WI38 (cell line): ENCODE data around the gene FAM180B.
"Not testable (repeated sequence)": the region's sequence is repeated elsewhere in the genome, so short reads cannot be mapped to it uniquely, and the experiment has no call there.

Source experiments
- H3K4me3 ChIP-seq: 2 replicates; pipeline ENCODE4 v1.5.1; 2011; ENCODE audit warnings: low read depth, mild to moderate bottlenecking, control low read depth, low read length
- TF ChIP-seq, protein P1 (sequence below): IDR thresholded peaks from 2 replicates; pipeline ENCODE4 v1.5.1; 2012; ENCODE audit warnings: low read depth, mild to moderate bottlenecking, control low read depth, low read length

The FAM180B gene, protein sequence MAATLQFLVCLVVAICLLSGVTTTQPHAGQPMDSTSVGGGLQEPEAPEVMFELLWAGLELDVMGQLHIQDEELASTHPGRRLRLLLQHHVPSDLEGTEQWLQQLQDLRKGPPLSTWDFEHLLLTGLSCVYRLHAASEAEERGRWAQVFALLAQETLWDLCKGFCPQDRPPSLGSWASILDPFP

DNA sequence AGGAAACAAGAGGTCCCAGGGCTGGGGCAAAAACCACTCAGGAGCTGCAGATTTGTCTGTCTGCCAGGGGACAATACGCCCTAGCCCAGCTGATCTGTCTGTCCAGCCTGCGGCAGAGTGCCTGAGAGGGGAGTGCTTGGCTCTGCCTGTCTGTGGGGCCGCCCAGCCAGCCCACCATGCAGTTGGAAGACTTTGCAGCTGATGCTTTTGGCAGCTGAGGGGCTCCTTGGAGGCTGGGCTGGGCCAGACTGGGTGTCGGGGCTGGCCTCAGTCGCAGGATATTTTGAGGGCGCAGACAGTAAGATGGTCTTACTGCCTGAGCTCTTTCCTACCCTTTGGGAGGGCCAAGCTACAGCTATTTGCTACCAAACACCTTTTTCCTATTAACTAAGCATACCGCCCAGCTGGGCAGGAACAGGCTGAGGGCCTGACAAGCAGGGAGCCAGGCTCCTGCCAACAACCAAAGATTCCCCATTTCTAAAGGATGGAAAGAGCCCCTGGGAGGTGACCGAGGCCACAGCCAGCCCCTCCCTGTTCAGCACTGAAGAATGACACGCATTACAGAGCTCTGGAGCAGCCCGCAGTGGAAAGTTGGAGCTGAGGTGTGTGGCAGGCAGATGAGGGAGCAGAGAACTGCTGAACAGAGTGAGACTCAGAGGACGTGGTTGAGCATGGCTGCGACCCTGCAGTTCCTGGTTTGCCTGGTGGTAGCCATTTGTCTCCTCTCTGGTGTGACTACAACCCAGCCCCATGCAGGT, at the start of gene FAM180B:
Gene FAM180B, plus strand, starts transcription at position 581 of the 758 bp plus-strand sequence. Its CDS starts 91 bp downstream, at position 672.
- TF ChIP-seq, protein P1, sequence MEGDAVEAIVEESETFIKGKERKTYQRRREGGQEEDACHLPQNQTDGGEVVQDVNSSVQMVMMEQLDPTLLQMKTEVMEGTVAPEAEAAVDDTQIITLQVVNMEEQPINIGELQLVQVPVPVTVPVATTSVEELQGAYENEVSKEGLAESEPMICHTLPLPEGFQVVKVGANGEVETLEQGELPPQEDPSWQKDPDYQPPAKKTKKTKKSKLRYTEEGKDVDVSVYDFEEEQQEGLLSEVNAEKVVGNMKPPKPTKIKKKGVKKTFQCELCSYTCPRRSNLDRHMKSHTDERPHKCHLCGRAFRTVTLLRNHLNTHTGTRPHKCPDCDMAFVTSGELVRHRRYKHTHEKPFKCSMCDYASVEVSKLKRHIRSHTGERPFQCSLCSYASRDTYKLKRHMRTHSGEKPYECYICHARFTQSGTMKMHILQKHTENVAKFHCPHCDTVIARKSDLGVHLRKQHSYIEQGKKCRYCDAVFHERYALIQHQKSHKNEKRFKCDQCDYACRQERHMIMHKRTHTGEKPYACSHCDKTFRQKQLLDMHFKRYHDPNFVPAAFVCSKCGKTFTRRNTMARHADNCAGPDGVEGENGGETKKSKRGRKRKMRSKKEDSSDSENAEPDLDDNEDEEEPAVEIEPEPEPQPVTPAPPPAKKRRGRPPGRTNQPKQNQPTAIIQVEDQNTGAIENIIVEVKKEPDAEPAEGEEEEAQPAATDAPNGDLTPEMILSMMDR: no peak

GRCh38 chr11:47536915-47537314, 49.6 kb upstream of the FAM180B start:
- TF ChIP-seq, protein P1: no peak
- no peak overlapping the region for H3K4me3 ChIP-seq

More for the DNA sequence above, at the start of gene FAM180B:
- no peak within 1 kb of the TSS for H3K4me3 ChIP-seq

- TF ChIP-seq, protein P1: no peak
- H3K4me3 ChIP-seq: no peak overlapping the region
These were observed 47.5 kb upstream of the FAM180B start for GRCh38 chr11:47538741-47539565.

DNA sequence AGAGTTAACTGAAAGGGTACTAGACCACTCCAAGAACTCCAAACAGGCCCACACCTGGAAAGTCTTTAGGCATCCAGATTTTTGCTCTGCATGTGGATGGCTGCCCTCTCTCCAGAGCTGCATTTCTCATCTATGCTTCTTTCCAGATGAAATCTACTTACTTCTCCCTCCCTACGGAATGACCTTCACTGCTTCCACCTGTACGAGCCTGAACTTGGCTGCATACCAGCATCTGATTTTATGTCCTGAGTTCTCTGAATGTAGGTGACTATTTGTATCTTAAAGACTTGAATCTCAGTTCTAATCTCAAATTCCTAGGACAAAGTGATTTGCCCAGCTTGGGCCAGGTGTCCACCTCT, 46.8 kb upstream of the FAM180B start:
- no peak overlapping the region for H3K4me3 ChIP-seq
- TF ChIP-seq, protein P1: no peak

- TF ChIP-seq, protein P1: no peak
- no peak overlapping the region for H3K4me3 ChIP-seq
These were observed 45.4 kb upstream of the FAM180B start for GRCh38 chr11:47541070-47541469.

GRCh38 chr11:47545298-47545697, 41.2 kb upstream of the FAM180B start:
- H3K4me3 ChIP-seq: no peak overlapping the region
- TF ChIP-seq, protein P1: no peak

GRCh38 chr11:47546274-47546673, 40.2 kb upstream of the FAM180B start:
- not testable (repeated sequence) for H3K4me3 ChIP-seq
